Chondrocyte (in vitro differentiated cells): ENCODE results near the gene RPS18. TPM values are rescaled to one million over a fixed set of nuclear protein-coding genes. Genes with fewer than 3 reads are reported as not detected.
"Not testable (repeated sequence)": the region's sequence is repeated elsewhere in the genome, so short reads cannot be mapped to it uniquely, and the experiment has no call there.

Source experiments
- DNase-seq: peaks from one replicate; pipeline ENCODE4 v3.0.0; 2021; ENCODE audit warnings: mixed read lengths, low spot score
- H3K27ac Mint-ChIP-seq: one replicate; pipeline ENCODE4 v1.8.0; 2021; ENCODE audit warnings: mild to moderate bottlenecking, moderate library complexity, mixed read lengths; ENCODE audit not compliant: unreplicated experiment
- H3K27me3 Mint-ChIP-seq: 2 replicates; pipeline ENCODE4 v1.8.0; 2021; ENCODE audit warnings: low read depth, mixed read lengths
- H3K36me3 Mint-ChIP-seq: 2 replicates; pipeline ENCODE4 v1.8.0; 2021; ENCODE audit warnings: low read depth, mixed read lengths
- H3K4me1 Mint-ChIP-seq: 2 replicates; pipeline ENCODE4 v1.8.0; 2021; ENCODE audit warnings: low read depth, mild to moderate bottlenecking, mixed read lengths
- H3K4me3 Mint-ChIP-seq: one replicate; pipeline ENCODE4 v1.8.0; 2021; ENCODE audit warnings: mild to moderate bottlenecking, moderate library complexity, mixed read lengths; ENCODE audit not compliant: unreplicated experiment
- H3K9me3 Mint-ChIP-seq: 2 replicates; pipeline ENCODE4 v1.8.0; 2021; ENCODE audit warnings: low read depth, mixed read lengths
- total RNA-seq: library from RNA; stranded (reverse); gene quantifications from 3 replicates; pipeline ENCODE4 v1.2.1, GENCODE V29; 2021
- TF ChIP-seq, protein P1 (sequence below): fragments of 200-600 bp; sonication (generic); IDR thresholded peaks from 2 replicates; pipeline ENCODE4 v1.5.0; 2021; ENCODE audit warnings: antibody characterized with exemption, mild to moderate bottlenecking, moderate library complexity

The RPS18 gene
- total RNA-seq, 1 donor from 2014 or later = 1,582 TPM

DNA sequence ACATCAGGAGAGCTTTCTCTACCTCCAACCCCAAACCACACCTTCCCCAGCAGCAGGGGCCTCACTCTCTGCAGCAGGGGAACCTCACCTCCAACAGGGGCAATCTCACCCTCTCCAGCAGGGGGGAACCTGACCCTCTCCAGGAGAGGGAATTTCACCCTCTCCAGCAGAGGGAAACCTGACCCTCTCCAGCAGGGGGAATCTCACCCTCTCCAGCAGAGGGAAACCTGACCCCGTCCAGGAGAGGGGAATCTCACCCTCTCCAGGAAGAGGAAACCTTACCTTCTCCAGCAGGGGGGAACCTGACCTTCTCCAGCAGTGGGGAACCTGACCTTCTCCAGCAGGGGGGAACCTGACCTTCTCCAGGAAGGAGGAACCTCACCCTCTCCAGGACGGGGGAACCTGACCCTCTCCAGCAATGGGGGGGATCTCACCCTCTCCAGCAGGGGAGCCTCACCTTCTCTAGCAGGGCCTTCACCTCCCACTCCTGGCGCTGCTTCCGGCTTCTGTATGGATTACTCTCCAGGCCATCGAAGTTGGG is 8.2 kb downstream of the RPS18 start:
- H3K27ac Mint-ChIP-seq = peak overlapping the region; percentile 32
- peaks cover 25% of the 10 kb centered on the region for H3K4me1 Mint-ChIP-seq
- H3K36me3 Mint-ChIP-seq = peaks cover 15% of the 10 kb centered on the region
- no peak overlapping the region for H3K4me3 Mint-ChIP-seq
- TF ChIP-seq, protein P1, sequence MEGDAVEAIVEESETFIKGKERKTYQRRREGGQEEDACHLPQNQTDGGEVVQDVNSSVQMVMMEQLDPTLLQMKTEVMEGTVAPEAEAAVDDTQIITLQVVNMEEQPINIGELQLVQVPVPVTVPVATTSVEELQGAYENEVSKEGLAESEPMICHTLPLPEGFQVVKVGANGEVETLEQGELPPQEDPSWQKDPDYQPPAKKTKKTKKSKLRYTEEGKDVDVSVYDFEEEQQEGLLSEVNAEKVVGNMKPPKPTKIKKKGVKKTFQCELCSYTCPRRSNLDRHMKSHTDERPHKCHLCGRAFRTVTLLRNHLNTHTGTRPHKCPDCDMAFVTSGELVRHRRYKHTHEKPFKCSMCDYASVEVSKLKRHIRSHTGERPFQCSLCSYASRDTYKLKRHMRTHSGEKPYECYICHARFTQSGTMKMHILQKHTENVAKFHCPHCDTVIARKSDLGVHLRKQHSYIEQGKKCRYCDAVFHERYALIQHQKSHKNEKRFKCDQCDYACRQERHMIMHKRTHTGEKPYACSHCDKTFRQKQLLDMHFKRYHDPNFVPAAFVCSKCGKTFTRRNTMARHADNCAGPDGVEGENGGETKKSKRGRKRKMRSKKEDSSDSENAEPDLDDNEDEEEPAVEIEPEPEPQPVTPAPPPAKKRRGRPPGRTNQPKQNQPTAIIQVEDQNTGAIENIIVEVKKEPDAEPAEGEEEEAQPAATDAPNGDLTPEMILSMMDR = peak; percentile 70
- peak; percentile 68 for DNase-seq
- no peaks in the 10 kb centered on the region for H3K27me3 Mint-ChIP-seq
- H3K9me3 Mint-ChIP-seq = no peaks in the 10 kb centered on the region

DNA sequence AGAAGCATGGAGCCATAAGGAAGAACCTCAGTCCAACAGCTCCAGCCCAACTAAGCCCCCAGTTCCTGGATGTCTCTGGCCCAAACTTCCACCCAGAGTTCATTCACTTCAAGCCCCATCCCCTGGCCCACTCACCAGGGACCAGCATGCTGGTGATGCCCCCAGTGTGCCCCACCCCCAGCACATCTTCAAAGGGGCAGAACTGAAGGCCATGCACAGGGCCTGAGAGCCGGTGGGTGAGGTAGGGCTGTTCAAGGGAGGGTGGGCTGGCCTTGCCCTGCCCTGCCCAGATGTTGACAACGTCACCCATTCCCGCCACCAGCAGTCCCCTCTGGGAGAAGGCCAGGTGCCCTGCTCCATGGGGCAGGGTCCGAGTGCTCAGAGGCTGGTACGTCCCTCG is 8.7 kb downstream of the RPS18 start:
- no peak overlapping the region for H3K27ac Mint-ChIP-seq
- TF ChIP-seq, protein P1 = no peak
- peaks cover 14% of the 10 kb centered on the region for H3K36me3 Mint-ChIP-seq
- H3K27me3 Mint-ChIP-seq = no peaks in the 10 kb centered on the region
- no peak overlapping the region for H3K4me3 Mint-ChIP-seq
- H3K9me3 Mint-ChIP-seq = no peaks in the 10 kb centered on the region
- H3K4me1 Mint-ChIP-seq = peaks cover 20% of the 10 kb centered on the region
- DNase-seq = peak; percentile 75

DNA sequence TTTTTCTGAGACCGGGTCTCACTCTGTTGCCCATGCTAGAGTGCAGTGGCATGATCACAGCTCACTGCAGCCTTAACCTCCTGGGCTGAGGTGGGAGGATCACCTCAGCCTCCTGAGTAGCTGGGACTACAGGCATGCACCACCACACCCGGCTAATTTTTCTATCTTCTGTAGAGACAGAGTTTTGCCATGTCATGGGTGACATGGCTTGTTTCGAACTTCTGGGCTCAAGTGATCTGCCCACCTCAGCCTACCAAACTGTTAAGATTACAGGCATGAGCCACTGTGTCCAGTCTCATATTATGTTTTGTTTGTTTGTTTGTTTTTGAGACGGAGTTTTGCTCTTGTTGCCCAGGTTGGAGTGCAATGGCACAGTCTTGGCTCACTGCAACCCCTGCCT is 13.3 kb downstream of the RPS18 start:
- not testable (repeated sequence) for H3K27ac Mint-ChIP-seq, H3K9me3 Mint-ChIP-seq, H3K4me3 Mint-ChIP-seq, DNase-seq, H3K27me3 Mint-ChIP-seq
- Mint-ChIP-seq H3K4me1 (peaks cover 34% of the 10 kb centered on the region), H3K36me3 (peaks cover 15% of the 10 kb centered on the region)

DNA sequence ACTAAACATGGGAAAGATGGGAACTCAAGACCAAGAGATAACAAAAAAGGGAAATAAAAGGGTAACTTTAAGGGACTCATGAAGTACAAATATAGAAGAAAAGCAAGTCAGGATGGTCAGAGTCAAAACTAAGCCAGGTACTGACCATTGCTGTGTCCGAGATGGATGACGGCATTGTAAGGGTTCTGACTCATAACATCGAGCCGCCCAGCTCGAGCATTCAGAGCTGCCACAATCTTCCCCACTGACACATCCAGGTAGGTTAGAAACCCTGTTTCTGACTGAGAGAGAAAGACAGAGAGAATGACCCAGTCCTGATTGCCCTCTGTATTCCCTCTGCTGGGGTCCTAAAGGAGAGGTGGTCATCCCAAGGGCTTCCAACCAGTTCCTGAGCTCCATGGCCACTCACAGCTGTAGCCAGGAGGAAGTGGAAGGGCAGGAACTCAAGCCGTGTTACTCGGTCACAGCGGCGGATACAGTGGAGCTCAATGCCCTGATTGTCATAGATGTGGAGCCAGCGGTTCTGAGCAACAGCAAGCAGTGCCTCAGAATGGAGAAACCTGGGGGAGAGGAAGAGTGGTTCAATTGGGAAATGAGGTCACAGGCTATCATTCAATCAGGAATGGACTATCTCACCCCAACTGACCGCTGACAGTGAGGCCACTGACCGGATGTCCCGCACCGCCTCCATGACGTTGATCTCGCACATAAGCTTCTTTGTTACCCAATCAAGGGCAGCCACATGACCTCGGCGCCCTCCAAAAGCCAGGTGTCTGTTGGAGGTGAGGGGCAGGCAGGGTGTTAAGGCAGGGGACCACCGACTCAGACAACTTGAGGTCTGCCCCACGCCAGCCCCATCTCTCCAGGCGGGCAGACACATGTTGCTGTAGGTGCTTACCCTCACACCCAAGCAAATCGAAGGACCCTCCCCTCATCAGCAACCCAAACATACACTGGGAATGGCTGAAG is 15.4 kb downstream of the RPS18 start:
- peak; percentile 67 for DNase-seq
- peak overlapping the region; percentile 22 for H3K27ac Mint-ChIP-seq
- H3K36me3 Mint-ChIP-seq = peaks cover 15% of the 10 kb centered on the region
- H3K4me3 Mint-ChIP-seq = peak overlapping the region; percentile 97
- peaks cover 44% of the 10 kb centered on the region for H3K4me1 Mint-ChIP-seq
- TF ChIP-seq, protein P1 = no peak
- H3K27me3 Mint-ChIP-seq = no peaks in the 10 kb centered on the region
- H3K9me3 Mint-ChIP-seq = no peaks in the 10 kb centered on the region

DNA sequence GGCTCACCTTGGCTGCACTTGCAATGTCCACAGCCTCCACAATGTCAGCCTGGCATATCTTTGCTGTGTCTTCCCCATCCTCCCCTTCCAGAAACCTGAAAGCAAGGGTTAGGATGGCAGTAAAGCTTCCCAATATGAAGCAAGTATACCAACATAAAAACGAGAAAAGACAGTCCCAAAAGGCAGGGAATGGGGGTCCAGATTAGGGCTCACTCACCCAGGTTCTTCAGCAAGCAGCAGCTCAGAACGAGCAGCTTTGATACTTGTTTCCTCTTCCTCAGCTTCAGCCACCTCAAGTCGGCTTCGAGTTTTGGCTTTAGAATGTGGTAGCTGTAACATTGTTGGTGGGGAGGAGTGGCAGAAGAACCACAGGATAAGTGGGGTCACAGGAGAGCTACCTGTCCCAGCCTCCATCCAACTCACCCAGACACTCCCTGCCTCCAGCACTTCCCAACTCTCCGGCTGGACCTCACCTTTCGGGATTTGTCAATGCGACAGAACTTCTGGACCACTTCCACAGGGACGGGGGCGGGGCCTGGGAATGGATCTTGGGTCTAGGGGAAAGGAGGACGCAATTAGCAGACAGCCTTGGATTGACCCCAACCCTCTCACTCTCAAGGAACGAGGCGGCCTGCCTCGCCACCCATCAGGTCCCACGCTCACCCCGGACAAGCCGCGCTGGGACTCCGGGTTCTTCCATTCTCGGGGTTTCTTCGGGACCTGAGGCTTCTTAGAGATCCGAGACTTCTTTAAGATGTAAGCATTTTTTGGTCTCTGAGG is 16.5 kb downstream of the RPS18 start:
- H3K36me3 Mint-ChIP-seq = peaks cover 13% of the 10 kb centered on the region

More for the DNA sequence above, 16.5 kb downstream of the RPS18 start:
- Mint-ChIP-seq H3K27ac (peak overlapping the region; percentile 95), H3K27me3 (no peaks in the 10 kb centered on the region), H3K4me3 (peak overlapping the region; percentile 97), H3K4me1 (peaks cover 44% of the 10 kb centered on the region), H3K9me3 (no peaks in the 10 kb centered on the region)
- TF ChIP-seq, protein P1 = no peak
- DNase-seq = no peak
